ENCODE results near the gene NPHP4. TPM values are rescaled to one million over a fixed set of nuclear protein-coding genes. Genes with fewer than 3 reads are reported as not detected.

NPHP4 gene
- total and polyA plus RNA-seq, 2 donors (not counting 3 experiments of a cell fraction or from before 2014, with no cell fraction given): 4.4 to 11.7 TPM

DNA sequence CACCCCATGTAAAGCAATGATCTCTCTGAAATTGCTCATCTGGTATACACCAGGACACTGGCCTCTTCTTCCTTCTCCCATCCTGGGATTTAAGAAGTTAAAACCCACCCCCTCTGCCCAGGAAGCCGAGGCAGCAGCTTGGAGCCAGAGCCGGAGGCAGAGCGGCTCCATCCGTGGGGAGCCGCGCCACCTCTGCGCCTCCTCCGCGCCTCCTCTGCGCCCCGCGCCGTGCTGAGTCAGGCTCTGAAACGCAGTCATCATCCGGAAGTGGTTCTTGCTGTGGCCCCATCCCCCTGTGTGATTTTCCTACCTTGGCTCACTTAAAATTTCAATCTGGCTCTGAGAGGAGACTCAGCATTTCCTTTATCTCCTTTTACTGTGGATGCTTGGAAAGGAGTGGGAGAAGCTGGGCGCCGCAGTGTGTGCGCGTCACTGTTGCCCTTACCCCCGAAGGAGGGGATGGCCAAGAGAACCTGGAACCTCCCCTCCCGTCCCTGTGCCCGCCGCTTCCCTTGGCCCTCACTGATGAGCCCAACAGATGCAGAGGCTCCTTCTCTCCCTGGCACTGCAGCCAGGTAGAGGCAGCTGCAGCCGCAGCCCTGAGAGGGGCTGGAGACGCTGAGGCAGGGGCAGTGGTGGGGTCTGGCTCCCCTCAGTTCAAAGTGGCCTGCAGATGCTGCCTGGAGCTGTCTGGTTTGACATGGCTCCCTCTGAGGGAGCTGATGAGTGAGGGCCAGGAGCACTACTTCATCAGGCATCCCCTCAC, 15.3 kb upstream of the NPHP4 start:
- Histone ChIP-seq H4K20me1 (replicated peaks; ENCODE audit: control insufficient read depth, extremely low read depth, insufficient read depth, low read length) (no peaks in the 10 kb centered on the region), H3K9ac (replicated peaks; ENCODE audit: extremely low read depth, insufficient read depth, low read length) (no peak overlapping the region), H3K27me3 (ENCODE audit: control insufficient read depth in 2 of 2, insufficient read depth in 2 of 2, low read length in 2 of 2) (no peaks in the 10 kb centered on the region), H3K9me1 (replicated peaks; ENCODE audit: control insufficient read depth, extremely low read depth, insufficient read depth, low read length) (no peaks in the 10 kb centered on the region), H3K4me1 (ENCODE audit: control insufficient read depth, extremely low read depth, insufficient read depth, low read length) (no peaks in the 10 kb centered on the region), H3K36me3 (ENCODE audit: control insufficient read depth in 2 of 2, extremely low read depth in 1 of 2, insufficient read depth in 2 of 2, low read length in 2 of 2) (no peaks in the 10 kb centered on the region), H3K27ac (ENCODE audit: insufficient read depth, low read depth, low read length) (no peak overlapping the region), H3K4me3 (replicated peaks in 1 of 3; ENCODE audit: insufficient read depth in 1 of 3, low read depth in 1 of 3, low read length in 3 of 3) (no peak overlapping the region), H3K9me3 (replicated peaks; ENCODE audit: control insufficient read depth, insufficient read depth, low read length) (no peaks in the 10 kb centered on the region), H3K79me2 (ENCODE audit: control insufficient read depth, insufficient read depth, low read length) (no peaks in the 10 kb centered on the region), H2AFZ (ENCODE audit: low read depth, low read length) (no peak overlapping the region), H3K4me2 (ENCODE audit: insufficient read depth, low read length) (no peak overlapping the region)
- intact Hi-C loops (cut with micrococcal nuclease) (no loop called here), dilution Hi-C loops (cut with MboI; ENCODE audit: extremely low pct_ligation_motif_present, low sequenced_read_pairs) (no loop called here)
- BruUV-seq (replicated peaks): no TSS peak
- TF ChIP-seq, protein P1, sequence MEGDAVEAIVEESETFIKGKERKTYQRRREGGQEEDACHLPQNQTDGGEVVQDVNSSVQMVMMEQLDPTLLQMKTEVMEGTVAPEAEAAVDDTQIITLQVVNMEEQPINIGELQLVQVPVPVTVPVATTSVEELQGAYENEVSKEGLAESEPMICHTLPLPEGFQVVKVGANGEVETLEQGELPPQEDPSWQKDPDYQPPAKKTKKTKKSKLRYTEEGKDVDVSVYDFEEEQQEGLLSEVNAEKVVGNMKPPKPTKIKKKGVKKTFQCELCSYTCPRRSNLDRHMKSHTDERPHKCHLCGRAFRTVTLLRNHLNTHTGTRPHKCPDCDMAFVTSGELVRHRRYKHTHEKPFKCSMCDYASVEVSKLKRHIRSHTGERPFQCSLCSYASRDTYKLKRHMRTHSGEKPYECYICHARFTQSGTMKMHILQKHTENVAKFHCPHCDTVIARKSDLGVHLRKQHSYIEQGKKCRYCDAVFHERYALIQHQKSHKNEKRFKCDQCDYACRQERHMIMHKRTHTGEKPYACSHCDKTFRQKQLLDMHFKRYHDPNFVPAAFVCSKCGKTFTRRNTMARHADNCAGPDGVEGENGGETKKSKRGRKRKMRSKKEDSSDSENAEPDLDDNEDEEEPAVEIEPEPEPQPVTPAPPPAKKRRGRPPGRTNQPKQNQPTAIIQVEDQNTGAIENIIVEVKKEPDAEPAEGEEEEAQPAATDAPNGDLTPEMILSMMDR (IDR thresholded peaks at IDR 0.05; ENCODE audit: extremely low read depth in 1 of 2, insufficient read depth in 1 of 2, low read depth in 1 of 2, low read length in 2 of 2): no peak
- TF ChIP-seq JUN (IDR thresholded peaks at IDR 0.05; ENCODE audit: borderline replicate concordance, insufficient read depth, insufficient read length, low read depth) (no peak), FOS (IDR thresholded peaks at IDR 0.05; ENCODE audit: borderline replicate concordance, insufficient read depth, low read length) (no peak), EZH2 (IDR thresholded peaks at IDR 0.05; ENCODE audit: borderline replicate concordance, low read depth, low read length, severe bottlenecking) (no peak), MYC (IDR thresholded peaks at IDR 0.05; ENCODE audit: low read depth, low read length) (no peak), POLR2AphosphoS5 (IDR thresholded peaks at IDR 0.05; ENCODE audit: insufficient read depth, low read depth, low read length) (no peak), POLR2A (IDR thresholded peaks at IDR 0.05; ENCODE audit: low read depth, low read length) (no peak), GATA2 (IDR thresholded peaks at IDR 0.05; ENCODE audit: insufficient read depth, insufficient read length, low read depth, low read length) (no peak)
- TF ChIP-seq, protein P2, sequence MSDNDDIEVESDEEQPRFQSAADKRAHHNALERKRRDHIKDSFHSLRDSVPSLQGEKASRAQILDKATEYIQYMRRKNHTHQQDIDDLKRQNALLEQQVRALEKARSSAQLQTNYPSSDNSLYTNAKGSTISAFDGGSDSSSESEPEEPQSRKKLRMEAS (IDR thresholded peaks at IDR 0.05; ENCODE audit: insufficient read depth, insufficient read length): no peak
- FAIRE-seq (no peak), DNase-seq (ENCODE audit: low read depth, low spot score) (no peak)
- ChIA-PET POLR2A (no interaction called here), CTCF (no interaction called here)

Measured in endothelial cell of umbilical vein (primary cell).